DMS79 treated with DMSO at 0.1 percent for 48 hours (cell line): ENCODE measurements around the gene GABBR2.

Experiments used
- DNase-seq: peaks from one replicate; lab custom pipeline; 2025; lab: John Stamatoyannopoulos, UW

The GABBR2 gene

DNA sequence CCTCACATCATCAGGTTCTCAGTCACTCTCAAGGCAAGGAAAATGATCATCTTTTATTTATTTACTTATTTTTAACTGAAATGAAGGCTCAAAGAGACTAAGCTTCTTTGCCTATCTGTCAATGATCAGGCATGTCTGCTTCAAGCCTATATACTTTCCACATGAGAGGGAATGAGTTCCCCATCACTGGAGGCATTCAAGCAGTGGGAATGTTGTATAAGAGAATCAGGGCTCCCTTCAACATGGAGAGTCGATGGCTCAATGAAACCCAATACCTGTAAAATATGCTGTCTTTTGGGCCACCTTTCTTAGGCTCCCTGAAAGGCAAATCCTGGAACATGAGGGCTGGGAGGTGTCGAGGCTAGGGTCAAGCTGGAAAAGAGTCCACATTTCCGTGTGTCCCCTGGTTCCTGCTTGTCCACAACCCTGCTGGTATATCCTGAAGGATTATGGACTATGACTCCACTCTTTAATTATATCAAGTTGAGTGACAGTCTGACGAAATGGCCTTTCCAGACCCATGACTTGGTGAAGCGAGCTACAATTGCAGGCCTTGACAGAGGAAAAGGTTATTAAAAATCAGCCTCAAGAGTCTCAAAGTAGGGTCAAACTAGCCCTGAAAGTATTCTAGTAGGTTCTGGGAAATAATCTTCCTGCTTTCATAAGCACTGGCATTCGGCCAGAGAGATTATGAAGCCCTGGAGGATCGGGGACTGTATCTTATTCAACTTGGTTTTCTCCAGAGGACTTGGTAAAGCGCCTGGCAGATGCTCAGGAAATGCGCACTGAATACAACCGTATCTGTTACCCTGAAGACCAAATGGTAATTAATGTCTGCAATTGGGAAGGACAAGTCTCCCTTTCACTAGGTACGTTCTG is 307.4 kb downstream of the GABBR2 start:
- DNase-seq, result no peak

DNA sequence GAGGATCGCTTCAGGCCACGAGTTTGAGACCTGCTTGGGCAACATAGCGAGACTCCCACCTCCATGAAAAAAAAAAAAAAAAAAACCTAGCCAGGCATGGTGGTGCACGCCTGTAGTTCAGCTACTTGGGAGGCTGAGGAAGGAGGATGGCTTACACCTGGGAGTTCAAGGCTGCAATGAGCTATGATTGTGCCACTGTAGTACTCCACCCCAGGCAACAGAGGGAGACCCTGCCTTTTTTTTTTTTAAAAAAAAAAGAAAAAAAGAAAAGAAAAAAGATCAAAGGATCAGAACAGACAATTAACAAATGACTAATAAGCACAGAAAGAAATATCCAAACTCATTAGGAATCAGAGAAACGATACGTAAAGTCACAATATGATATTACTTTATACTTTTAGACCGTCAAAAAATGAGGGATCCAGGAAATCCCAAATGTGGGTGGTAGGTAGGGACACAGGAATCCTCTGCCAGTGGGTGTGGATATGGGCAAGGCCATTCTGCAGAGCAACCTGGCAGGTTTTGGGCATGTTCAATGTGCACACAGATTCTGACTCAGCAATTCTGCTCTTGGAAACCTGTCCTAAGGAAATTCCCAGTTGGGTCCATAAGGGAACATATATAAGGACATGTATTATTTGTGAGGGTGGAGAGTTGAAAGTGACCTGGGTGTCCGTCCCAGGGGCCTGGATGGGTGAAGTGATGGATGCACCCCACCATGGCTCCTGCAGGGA is 308.6 kb downstream of the GABBR2 start:
- no peak for DNase-seq

DNA sequence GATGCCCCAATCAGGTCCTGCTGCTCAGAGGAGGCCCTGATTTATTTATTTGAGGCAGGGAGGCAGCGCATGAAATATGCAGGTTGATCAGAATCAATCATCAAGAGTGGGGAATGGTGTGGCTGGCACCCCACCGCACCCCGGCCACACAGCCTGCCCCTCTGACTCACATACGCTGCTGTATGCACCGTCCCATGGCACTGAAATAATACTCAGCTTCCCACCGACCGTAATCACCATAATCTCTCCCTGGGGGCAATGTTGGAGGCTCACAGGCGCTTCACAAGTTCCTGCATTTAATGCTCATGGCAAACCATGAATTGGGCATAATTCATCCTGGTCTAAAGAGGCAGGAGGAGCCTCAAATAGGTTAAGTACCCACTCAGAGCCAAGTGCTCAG is 312.1 kb downstream of the GABBR2 start:
- no peak for DNase-seq

DNA sequence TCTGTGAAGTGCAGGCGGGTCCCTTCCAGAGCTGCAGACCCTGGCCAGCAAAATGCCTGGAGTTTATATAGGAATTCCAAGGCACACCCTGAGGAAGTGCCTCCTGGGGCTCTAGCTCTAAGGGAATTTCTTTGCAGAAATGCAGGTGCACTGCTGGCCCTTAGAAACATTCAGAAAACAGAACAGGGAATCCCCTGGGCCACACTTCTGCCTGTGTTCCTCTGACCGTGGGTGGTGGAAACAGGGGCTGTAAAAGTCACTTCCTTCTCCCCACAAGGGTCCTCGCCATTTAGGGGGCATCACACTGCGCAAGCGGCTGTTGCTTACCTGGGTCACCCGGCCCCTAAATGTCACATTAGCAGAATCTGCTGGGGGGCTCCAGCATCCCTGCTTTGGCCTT is 312.5 kb downstream of the GABBR2 start:
- DNase-seq, result no peak

DNA sequence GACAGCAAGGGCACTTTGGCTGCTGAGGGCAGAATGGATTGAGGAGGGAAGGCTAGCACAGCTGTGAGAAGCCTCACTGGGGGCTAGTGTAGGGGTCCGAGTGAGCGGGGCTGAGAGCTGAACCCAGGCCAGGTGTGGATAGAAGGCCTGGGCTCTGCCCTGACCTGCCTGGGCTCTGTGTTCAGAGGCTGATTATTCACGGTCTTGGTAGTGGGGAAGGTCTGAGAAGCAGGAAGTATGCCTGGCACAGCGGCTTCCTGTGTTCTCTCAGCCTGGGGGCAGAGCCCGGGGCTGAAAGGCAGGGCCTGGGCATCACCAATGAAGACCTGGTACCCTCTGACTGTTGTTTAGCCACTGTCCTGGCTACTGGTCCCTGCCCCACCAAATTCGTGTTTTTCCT is 316.9 kb downstream of the GABBR2 start:
- no peak for DNase-seq

DNA sequence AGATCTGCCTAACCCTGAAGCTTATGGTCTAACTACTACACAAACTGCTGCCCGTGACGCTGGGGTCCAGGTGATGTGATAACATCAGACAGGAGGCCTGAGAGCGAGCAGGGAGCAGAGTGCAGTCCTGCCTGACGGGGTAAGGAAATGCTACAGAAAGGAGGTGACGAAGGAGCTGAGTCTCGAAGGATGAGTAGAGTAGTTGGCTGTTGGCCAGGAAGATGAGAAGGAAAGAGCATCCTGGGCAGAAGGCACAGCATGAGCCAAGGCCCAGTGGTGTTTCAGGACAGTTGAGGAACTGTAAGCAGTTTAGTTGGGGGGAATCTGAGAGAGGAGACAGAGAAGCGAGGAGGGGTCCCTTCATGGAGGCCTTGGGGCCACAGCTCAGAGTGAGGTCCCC is 317.3 kb downstream of the GABBR2 start:
- no peak for DNase-seq

DNA sequence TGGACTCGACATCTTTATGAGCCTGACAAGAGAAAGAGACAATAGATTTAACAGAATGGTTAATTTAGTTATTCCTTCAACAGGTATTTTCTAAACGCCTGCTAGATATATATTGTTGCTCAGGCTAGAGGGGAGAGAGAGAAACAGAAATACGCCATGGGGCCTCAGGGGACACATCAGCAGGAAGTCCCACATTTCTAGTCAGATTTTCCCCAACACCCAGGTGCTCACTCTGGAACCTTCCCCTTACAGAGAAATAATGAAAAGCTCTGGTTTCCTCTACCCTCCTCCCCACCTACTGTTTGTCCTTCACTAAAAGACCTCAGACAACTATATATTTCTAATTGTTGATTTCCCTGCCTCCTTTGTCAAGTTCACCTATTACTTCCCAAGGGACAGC is 323.0 kb downstream of the GABBR2 start:
- DNase-seq, result no peak

DNA sequence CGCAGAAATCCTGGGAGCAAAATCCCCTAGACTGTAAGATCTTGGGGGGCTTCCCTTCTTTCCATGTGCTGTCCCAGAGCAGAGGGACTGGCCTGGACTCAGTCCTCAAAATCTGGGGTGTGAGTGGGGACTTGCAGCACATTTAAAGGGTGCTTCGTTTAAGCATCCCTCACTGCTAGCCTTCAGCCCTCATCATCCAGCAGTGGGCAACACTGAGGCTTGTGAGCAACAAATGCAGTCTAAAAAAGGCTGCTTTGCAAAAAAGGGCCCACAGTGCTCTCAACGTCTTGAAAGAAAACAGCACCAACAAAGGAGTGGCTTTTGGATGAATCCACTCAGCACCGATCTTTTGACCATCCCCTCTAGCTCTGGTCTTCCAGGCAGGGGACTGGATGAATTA is 325.0 kb downstream of the GABBR2 start:
- no peak for DNase-seq

DNA sequence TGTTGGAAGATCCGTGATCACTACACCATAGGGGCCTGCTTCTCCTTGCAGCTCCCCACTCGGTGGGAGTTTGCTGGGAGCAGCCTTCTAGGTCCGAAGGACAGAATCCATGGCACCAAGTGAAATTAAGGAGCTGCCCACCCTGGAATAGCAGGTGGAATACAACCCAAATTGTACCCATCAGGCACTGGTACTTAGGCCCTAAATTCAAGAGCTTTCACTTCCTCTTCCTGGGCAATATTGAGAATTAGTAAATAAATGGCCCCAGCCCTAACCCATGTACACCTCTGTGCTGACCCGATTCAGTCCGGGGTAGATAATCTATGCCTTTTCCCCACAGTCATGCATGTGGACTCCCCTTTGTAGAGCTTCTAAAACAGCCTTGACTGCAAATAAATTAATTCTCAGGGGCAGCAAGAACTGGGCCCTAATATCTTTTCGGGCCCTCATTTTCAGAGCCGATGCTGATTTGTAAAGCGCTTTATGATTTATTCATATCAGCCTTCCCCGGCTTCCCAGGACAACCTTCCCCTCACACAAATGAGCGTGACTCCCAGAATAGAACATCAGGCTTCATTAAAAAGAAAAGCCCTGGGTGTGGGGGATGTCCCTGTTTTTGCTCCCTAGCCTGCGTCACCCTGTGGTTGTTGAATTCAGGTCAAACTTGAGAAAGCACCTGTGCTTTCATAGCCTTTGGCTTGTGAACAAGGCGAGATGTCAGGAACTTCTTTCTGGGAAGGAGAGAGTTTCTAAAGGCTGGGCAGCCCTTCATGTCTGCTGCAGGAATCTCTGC is 327.2 kb downstream of the GABBR2 start:
- no peak for DNase-seq

DNA sequence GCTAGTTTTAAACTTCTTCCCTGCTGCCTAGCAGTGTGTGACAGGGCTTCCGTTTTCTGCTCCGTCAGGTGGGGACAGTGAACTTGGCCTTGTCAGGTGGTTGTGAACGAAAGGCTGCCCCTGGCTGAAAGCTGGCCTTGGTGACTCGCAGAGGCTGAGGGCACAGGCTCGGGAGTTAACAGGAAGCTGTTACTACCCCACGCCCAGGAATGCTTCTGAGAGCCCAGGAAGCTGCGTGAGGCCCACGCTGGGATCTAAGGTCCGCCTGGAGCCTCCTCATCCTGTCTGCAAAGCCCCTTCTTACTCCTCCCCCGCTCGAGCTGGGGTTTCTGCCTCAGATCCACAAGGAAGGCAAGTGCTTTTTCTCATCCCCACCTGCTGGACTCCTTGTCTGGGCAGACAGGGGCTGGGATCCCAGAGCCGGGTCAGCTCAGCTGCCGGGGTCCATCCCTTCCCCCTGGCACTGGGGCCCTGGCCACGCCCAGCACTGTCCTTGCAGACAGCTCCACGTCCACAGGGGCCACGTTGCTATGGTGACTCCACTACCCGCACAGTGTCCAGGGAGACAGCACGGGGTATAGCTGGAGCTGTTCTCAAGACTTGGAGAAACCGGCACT is 328.6 kb downstream of the GABBR2 start:
- DNase-seq, result no peak

DNA sequence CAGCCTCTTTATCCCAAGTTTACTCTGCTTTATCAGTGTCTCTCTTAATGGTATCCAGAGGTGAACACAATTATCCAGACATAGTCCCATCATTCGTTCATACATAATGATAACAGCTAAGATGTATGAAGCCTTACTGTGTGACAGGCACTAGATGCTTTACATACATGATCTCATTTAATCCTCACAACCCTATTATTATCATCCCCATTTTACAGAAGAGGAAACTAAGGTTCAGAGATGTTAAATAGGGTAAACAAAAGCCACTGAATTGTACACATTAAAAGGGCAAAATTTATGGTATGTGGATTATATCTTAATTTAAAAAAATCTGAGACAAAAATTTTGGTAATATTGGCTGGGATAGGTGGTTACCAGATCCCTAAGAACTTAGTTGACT is 329.2 kb downstream of the GABBR2 start:
- no peak for DNase-seq

DNA sequence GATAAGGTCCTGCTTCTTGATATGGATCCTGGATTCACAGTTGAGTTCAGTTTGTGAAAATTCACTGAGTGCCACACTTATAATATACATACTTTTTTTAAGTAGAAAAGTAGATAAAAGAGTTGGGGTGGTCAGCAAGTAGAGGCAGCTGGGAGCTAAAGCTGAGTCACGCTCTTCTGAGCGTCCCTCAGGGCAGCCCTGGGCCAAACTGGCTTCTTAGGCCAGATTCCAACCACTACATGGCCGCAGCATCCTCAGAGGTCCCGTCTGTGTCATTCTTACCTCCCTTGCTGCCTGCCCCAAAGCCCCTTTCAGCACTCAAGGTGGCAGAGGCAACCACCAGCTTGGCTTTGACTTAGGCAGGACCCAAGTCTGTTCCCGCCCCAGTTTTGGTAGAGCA is 329.9 kb downstream of the GABBR2 start:
- no peak for DNase-seq

DNA sequence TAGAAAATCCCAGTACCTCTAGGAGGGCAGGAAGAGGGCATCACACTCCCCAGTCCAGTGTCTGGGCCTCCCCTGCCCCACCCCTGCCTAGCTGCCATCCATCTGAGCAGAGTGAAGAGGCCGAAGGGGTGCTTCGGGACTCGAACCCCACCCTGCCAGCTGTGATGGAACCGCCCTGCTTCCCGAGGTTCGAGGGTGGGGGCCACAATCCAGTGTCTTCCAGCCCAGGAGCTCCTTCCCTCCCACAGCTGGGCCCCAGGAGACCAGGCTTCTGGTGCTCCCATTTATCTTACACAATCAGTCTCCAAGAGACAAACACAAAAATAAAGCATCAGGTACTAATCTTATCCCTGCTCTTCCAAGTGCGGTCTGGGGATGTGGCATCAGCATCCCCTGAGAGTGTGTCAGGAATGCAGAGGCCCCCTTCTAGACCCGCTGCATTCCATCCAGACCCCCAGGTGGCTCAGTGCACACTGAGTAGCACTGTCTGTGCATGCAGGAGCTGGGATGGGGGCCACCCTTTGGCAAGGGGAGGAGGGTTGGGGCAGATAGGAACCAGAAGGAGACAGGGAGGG is 330.4 kb downstream of the GABBR2 start:
- no peak for DNase-seq

DNA sequence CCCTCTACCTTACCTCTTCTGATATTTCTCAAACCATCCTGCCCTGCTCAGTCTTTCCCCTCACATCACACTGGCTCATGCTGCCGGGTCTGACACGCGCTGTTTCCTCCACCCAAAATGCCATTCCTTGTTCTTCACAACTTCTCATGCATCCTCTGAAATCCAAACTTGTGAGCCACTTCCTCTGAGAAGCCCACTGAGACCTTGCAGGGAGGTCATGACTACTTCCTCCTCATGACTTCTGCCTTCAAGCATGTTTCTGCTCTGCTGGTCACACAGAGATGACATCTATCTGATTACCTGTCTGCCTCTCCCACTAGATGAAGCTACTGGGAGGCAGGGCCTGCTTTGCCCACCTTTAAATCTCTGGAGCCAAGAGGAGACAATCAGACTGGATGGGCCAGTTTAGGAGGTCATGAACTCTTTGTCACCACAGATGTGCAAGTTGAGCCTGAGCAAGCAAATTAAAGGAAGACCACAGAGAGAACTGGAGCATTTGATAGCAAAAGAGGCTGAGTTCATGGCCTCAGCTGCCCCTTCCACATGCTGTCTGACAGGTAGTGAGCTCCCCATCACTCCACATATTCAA is 333.5 kb downstream of the GABBR2 start:
- DNase-seq, result no peak

DNA sequence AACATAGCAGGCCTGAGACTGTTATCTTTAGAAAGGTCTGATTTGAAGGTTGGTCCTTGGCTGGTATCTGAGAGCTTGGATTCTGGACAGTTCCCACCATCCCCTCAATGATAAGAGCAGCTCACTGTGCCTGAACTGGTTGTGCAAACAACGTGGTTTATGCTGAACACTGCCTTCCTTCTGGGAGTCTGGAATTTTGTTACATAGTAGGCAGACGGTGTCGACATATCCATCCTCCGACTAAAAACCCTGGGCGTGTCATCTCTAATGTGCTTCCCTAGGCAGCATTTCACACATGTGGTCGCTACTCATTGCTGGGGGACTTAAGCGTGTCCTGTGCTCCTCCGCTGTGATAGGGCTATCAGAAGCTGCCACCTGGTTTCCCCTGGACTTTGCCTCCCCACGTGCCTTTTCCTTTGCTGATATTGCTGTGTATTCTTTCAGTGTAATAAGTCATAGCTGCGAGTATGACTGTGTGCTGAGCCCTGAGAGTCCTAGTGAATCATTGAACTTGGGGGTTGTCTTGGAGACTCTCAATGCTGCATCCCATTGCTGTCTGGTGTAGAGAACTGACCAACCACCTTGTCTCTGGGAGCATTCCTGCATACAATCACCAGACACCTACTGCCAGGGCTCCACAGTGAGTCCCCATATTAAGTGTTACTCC is 334.2 kb downstream of the GABBR2 start:
- DNase-seq, result no peak

DNA sequence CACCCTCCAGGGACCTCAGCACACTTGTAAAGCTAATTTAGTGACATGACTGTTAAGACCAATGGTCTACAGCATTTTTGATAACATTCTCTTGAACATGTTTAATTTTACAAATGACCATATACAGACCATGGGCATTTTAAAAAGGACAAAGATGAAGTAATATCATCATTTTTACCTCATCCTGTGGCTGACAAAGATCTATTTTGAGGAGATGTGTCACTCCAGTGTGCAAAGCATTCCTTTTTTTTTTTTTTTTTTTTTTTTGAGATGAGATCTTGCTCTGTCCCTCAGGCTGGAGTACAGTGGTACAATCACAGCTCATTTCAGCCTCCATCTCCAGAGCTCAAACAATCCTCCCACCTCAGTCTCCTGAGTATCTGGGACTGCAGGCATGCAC is 335.1 kb downstream of the GABBR2 start:
- DNase-seq, result no peak

DNA sequence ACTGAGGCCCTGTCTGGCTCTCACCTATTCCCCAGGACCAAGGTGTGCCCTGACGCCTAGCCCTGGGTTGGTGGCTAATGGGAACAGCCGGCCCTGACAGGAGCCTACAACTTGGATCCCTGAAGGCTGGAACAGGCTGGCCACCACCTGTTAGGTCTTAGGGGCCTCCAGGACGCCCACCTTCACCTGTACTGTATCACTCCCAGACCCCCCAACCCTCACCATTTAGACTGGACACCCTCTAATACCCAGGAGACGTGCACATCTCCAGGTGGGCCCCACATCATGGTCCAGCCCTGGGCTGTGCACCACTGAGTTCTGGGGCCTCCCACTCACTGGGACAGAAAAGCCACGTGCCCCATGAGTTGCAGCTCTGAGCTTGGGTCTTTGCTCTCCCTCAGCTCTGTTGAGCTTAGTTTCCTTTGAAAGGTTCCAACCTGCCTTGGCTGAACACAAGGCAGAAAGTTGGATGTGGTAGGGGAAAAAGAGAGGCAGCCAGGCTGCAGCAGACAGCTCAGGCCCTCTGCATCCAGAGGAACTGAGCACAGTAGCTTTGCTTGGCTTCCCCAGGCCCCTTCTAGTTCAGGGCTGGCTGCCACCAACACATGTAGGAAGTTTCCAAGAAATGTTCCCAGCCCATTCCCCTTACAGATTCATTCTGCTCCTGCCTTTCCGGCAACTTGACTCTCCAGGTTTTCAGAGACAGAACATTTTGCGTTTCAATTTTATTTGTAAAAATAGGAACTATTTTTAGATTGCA is 336.5 kb downstream of the GABBR2 start:
- DNase-seq, result no peak

DNA sequence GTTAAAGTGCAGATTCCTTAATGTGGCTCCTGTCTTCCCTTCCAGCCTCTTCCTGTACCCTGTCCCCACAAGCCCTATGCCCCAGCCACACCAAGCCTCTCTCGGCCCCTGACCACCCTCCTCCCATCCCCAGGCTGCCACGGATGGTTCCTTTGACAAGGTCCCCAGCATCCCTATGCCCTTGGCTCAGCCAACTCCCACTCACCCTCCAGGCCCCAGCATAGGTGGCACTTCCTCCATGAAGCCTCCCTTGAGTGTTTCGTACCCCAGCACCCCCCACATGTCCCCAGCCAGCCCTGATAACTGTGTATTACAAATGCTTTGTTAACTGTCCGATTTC is 337.8 kb downstream of the GABBR2 start:
- DNase-seq, result no peak

DNA sequence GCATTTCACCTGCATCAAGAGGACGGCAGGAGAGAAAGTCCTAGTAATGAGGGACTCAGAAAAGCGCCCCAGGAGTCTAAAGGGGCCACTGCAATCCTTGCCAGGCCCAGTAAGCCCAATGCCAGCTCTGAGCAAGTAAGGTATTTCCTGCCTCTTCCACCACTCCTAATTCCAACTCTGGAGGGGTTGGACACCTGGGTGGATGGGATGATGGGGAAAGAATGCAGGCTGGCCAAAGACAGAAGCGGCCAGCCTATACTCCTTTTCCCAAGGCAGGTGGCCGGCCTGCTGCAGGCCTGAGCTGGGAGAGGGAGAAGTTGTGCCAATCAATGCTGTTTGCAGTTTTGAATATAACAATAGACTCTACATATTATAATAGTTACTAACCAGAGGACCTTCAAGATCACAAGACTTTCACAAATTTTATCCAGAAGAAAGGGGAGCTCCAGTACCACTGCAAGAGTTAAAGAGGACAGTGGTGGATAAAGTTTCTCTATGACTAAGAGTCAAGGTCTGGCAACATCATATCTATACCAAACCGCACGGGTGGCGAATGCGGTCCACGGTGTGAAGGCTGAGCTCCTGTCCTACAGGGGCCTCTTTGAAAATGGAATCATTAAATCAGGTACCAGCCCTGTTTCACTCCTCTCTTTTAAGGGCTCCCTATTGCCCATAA is 338.3 kb downstream of the GABBR2 start:
- DNase-seq, result no peak

DNA sequence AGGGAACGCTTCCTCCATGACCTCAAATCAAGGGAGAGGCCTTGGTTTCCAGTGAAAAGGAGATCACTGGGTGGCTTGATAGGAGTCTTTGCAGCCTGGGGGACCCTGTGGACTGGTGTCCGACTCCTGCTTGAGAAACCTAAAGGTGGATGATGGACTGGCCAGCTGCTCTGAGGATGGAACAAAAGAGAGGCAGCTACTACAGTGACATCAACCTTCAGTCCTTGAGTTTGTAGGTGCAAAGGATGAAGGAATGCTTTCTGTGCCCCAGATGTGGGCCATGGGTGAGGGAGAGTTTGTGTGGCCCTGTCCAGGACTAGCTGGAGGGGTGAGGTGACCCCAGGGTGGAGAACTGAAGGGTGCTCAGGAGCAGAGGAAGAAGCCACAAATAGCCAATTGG is 338.8 kb downstream of the GABBR2 start:
- DNase-seq, result no peak
